HCT116 (cell line): ENCODE data around the gene KNSTRN. TPM values are rescaled to one million over a fixed set of nuclear protein-coding genes. Genes with fewer than 3 reads are reported as not detected.

Source experiments
- ATAC-seq: fragments of 200-7000 bp; cut with Tn5 transposase; 2 replicates; pipeline ENCODE4 v1.9.1; 2020; ENCODE audit warnings: mild to moderate bottlenecking, moderate library complexity
- BruUV-seq: library from RNA; stranded (reverse); fragments of 400-500 nt; replicated peaks from 2 replicates; lab custom pipeline; 2021; lab: Mats Ljungman, UMichigan
- CTCF ChIA-PET: fragments of 300-600 bp; sonication (Branson Sonifier 250); formaldehyde crosslinking; loops from one replicate; lab custom pipeline; 2021; ENCODE audit warnings: antibody characterized with exemption; lab: Charles Lee
- POLR2A ChIA-PET: fragments of 300-600, 350-600 bp; sonication (Branson Sonifier 250); formaldehyde crosslinking; loops from one replicate; lab custom pipeline; 2021; ENCODE audit warnings: antibody characterized with exemption; lab: Charles Lee
- RAD21 ChIA-PET, 2 experiments: fragments of 300-600 bp; sonication (Branson Sonifier 250); formaldehyde crosslinking; loops; one replicate each; lab custom pipeline; 2023; ENCODE audit warnings: low total read pairs in 2 of 2; ENCODE audit not compliant: uncharacterized antibody in 2 of 2, unreplicated experiment in 2 of 2, low non-redundant PET in 1 of 2; lab: Charles Lee
- DNase-seq: peaks from one replicate; pipeline ENCODE4 v3.0.0-alpha.2; 2010; ENCODE audit warnings: low read depth, low spot score
- H2AFZ ChIP-seq: fragments of 200-600 bp; shearing (Covaris generic), sonication (generic); 2 replicates; pipeline ENCODE4 v1.6.1; 2017; ENCODE audit warnings: low read depth, mixed run types, mixed read lengths, antibody characterized with exemption, low read length; ENCODE audit not compliant: poor library complexity, severe bottlenecking
- H3K27ac ChIP-seq: 2 replicates; pipeline ENCODE4 v1.5.1; 2012; ENCODE audit warnings: low read depth, low read length
- H3K27me3 ChIP-seq: fragments of 200-600 bp; sonication (generic); 2 replicates; pipeline ENCODE4 v1.6.1; 2016; ENCODE audit warnings: mixed run types, low read length, mixed read lengths; ENCODE audit not compliant: insufficient read depth
- H3K36me3 ChIP-seq, 2 experiments: fragments of 200-500 bp in 1 of 2; fragments of 200-600 bp in 1 of 2; sonication (Bioruptor generic) in 1 of 2; sonication (generic) in 1 of 2; 2 replicates each; pipeline versions ENCODE4 v1.5.1 to v1.6.1; 2014 to 2016; ENCODE audit warnings: low read length in 2 of 2, inconsistent platforms in 1 of 2, mixed read lengths in 1 of 2, mixed run types in 1 of 2; ENCODE audit not compliant: insufficient read depth in 2 of 2, control insufficient read depth in 1 of 2
- H3K4me1 ChIP-seq, 2 experiments: fragments of 200-600 bp in 1 of 2; sonication (generic) in 1 of 2; 2 replicates each; pipeline versions ENCODE4 v1.5.1 to v1.6.1; 2012 to 2017; ENCODE audit warnings: low read length in 2 of 2, inconsistent platforms in 1 of 2, mild to moderate bottlenecking in 1 of 2, mixed read lengths in 1 of 2, mixed run types in 1 of 2, moderate library complexity in 1 of 2; ENCODE audit not compliant: insufficient read depth in 2 of 2, control insufficient read depth in 1 of 2
- H3K4me2 ChIP-seq: fragments of 200-600 bp; sonication (generic); 2 replicates; pipeline ENCODE4 v1.6.1; 2017; ENCODE audit warnings: mixed run types, low read length, mixed read lengths
- H3K4me3 ChIP-seq, 2 experiments: fragments of 200-600 bp in 1 of 2; sonication (generic) in 1 of 2; replicated peaks in 1 of 2; 2 replicates each; pipeline ENCODE4 v1.5.1; 2011 to 2016; ENCODE audit warnings: low read length in 2 of 2, control low read depth in 1 of 2, low read depth in 1 of 2, mild to moderate bottlenecking in 1 of 2, mixed read lengths in 1 of 2, mixed run types in 1 of 2
- H3K79me2 ChIP-seq: fragments of 200-600 bp; sonication (generic); 2 replicates; pipeline ENCODE4 v1.6.1; 2017; ENCODE audit warnings: mild to moderate bottlenecking, mixed run types, low read length, moderate library complexity, mixed read lengths; ENCODE audit not compliant: insufficient read depth
- H3K9ac ChIP-seq: fragments of 200-600 bp; sonication (generic); 2 replicates; pipeline ENCODE4 v1.6.1; 2016; ENCODE audit warnings: low read length, mixed read lengths
- H3K9me2 ChIP-seq: fragments of 200-600 bp; sonication (generic), shearing (Covaris generic); 2 replicates; pipeline ENCODE4 v1.6.1; 2017; ENCODE audit warnings: mixed run types, mild to moderate bottlenecking, moderate library complexity; ENCODE audit not compliant: insufficient read depth
- H3K9me3 ChIP-seq, 2 experiments: fragments of 200-500 bp in 1 of 2; fragments of 200-600 bp in 1 of 2; sonication (Bioruptor generic) in 1 of 2; sonication (generic) in 1 of 2; 2 replicates each; pipeline ENCODE4 v1.6.1; 2014 to 2017; ENCODE audit warnings: low read length in 2 of 2, mixed read lengths in 2 of 2, inconsistent platforms in 1 of 2, low read depth in 1 of 2, mild to moderate bottlenecking in 1 of 2, mixed run types in 1 of 2, moderate library complexity in 1 of 2; ENCODE audit not compliant: control insufficient read depth in 1 of 2, insufficient read depth in 1 of 2
- H4K20me1 ChIP-seq: fragments of 200-600 bp; sonication (generic), shearing (Covaris generic); 2 replicates; pipeline ENCODE4 v1.6.1; 2017; ENCODE audit warnings: mixed run types, mild to moderate bottlenecking, moderate library complexity; ENCODE audit not compliant: insufficient read depth
- CEBPB ChIP-seq: IDR thresholded peaks from 2 replicates; pipeline ENCODE4 v1.6.1; 2012; ENCODE audit warnings: low read depth
- EGR1 ChIP-seq: IDR thresholded peaks from 2 replicates; pipeline ENCODE4 v1.6.1; 2012; ENCODE audit warnings: low read depth
- EZH2phosphoT487 ChIP-seq: fragments of 200-600 bp; IDR thresholded peaks from 2 replicates; pipeline ENCODE4 v1.6.1; 2018; ENCODE audit warnings: antibody characterized with exemption, borderline replicate concordance
- FOSL1 ChIP-seq: IDR thresholded peaks from 2 replicates; pipeline ENCODE4 v1.6.1; 2012; ENCODE audit warnings: low read depth
- JUND ChIP-seq: IDR thresholded peaks from 2 replicates; pipeline ENCODE4 v1.6.1; 2012
- ZFX ChIP-seq: fragments of 450-650 bp; IDR thresholded peaks from 2 replicates; pipeline ENCODE4 v1.6.1; 2017
- intact Hi-C: fragments of 100-400 bp; cut with micrococcal nuclease; formaldehyde crosslinking; loops from 2 replicates; pipeline ENCODE4 v1.10.0; 2022
- total RNA-seq: library from RNA; stranded (reverse); gene quantifications from one replicate; pipeline ENCODE4 v1.2.1, GENCODE V29; 2021; ENCODE audit not compliant: unreplicated experiment
- TF ChIP-seq, protein P1 (sequence below): IDR thresholded peaks from 2 replicates; pipeline ENCODE4 v1.6.1; 2012
- TF ChIP-seq, protein P2 (sequence below): IDR thresholded peaks from 2 replicates; pipeline ENCODE4 v1.6.1; 2012
- TF ChIP-seq, protein P3 (sequence below): IDR thresholded peaks from 2 replicates; pipeline ENCODE4 v1.6.1; 2012; ENCODE audit warnings: low read depth

KNSTRN gene
- total RNA-seq, 1 experiment from 2014 or later = 84.1 TPM

DNA sequence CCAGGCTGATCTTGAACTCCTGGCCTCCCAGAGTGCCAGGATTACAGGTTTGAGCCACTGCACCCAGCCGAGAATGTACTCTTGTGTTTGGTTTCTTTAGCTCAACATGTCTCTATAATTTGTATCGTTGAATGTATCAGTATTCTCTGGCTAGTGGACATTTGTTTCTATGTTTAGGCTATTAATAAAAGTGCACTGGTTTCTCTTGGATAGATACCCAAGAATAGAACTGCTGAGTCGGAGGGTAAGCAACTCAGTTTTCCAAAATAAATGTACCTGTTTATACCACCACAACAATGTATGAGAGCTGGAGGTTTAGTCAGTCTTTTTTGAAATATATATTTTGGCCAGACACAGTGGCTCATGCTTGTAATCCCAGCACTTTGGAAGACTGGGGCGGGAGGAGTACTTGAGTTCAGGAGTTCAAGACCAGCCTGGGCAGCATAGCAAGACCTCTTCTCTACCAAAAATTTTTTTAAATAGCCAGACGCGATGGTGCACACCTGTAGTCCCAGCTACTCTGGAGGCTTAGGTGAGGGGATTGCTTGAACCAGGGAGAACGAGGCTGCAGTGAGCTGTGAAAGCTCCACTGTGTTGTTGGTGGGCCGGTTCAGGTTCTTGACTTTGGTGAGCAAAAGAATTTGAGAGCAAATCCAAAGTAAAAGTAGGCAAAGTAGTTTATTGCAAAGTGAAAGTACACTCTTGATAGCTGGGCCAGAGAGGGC lies 15.3 kb downstream of the KNSTRN start:
- Histone ChIP-seq H3K9ac (no peak overlapping the region), H2AFZ (no peak overlapping the region), H3K27me3 (no peaks in the 10 kb centered on the region), H3K36me3 (peaks cover 11% of the 10 kb centered on the region in 2 experiments; a peak in 3 of 4 replicates), H3K27ac (no peak overlapping the region), H4K20me1 (no peaks in the 10 kb centered on the region), H3K9me3 (no peaks in the 10 kb centered on the region), H3K4me3 (no peak overlapping the region), H3K4me1 (no peaks in the 10 kb centered on the region), H3K79me2 (no peaks in the 10 kb centered on the region), H3K4me2 (no peak overlapping the region), H3K9me2 (no peaks in the 10 kb centered on the region)
- CTCF ChIA-PET = interaction anchor here (1.1 to 1.2 kb wide), 2 partner anchors 30 to 60 kb away, joined by 3 read pairs; no protein-coding TSS in a partner anchor
- DNase-seq (no peak), ATAC-seq (no peak)
- TF ChIP-seq, protein P1, sequence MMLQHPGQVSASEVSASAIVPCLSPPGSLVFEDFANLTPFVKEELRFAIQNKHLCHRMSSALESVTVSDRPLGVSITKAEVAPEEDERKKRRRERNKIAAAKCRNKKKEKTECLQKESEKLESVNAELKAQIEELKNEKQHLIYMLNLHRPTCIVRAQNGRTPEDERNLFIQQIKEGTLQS = no peak
- TF ChIP-seq, protein P2, sequence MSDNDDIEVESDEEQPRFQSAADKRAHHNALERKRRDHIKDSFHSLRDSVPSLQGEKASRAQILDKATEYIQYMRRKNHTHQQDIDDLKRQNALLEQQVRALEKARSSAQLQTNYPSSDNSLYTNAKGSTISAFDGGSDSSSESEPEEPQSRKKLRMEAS = no peak
- no peak for TF ChIP-seq CEBPB
- no peak for TF ChIP-seq EGR1
- TF ChIP-seq, protein P3, sequence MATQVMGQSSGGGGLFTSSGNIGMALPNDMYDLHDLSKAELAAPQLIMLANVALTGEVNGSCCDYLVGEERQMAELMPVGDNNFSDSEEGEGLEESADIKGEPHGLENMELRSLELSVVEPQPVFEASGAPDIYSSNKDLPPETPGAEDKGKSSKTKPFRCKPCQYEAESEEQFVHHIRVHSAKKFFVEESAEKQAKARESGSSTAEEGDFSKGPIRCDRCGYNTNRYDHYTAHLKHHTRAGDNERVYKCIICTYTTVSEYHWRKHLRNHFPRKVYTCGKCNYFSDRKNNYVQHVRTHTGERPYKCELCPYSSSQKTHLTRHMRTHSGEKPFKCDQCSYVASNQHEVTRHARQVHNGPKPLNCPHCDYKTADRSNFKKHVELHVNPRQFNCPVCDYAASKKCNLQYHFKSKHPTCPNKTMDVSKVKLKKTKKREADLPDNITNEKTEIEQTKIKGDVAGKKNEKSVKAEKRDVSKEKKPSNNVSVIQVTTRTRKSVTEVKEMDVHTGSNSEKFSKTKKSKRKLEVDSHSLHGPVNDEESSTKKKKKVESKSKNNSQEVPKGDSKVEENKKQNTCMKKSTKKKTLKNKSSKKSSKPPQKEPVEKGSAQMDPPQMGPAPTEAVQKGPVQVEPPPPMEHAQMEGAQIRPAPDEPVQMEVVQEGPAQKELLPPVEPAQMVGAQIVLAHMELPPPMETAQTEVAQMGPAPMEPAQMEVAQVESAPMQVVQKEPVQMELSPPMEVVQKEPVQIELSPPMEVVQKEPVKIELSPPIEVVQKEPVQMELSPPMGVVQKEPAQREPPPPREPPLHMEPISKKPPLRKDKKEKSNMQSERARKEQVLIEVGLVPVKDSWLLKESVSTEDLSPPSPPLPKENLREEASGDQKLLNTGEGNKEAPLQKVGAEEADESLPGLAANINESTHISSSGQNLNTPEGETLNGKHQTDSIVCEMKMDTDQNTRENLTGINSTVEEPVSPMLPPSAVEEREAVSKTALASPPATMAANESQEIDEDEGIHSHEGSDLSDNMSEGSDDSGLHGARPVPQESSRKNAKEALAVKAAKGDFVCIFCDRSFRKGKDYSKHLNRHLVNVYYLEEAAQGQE = no peak
- no peak for TF ChIP-seq EZH2phosphoT487
- no peak for TF ChIP-seq JUND
- no peak for TF ChIP-seq FOSL1
- no peak for TF ChIP-seq ZFX
- intact Hi-C loops = no loop called here
- no TSS peak for BruUV-seq
- POLR2A ChIA-PET = interaction anchor here (0.9 kb wide), 1 partner anchor 8 kb away, joined by 4 read pairs; the partner anchor contains the start of gene IVD
- RAD21 ChIA-PET = no interaction called here
